NCI-H460 (cell line): ENCODE results near the gene ASRGL1. TPM values are rescaled to one million over a fixed set of nuclear protein-coding genes. Genes with fewer than 3 reads are reported as not detected.
"Not testable (repeated sequence)": the region's sequence is repeated elsewhere in the genome, so short reads cannot be mapped to it uniquely, and the experiment has no call there.

Experiments used
- DNase-seq: peaks from one replicate; pipeline ENCODE4 v3.0.0-alpha.2; 2016; ENCODE audit warnings: low read depth; ENCODE audit errors: extremely low read depth
- total RNA-seq: library from RNA; depleted of rRNA; stranded (reverse); fragments of >200 nt; shearing (Covaris generic); gene quantifications from 2 replicates; pipeline ENCODE4 v1.2.3, GENCODE V29; 2014

Gene ASRGL1
- total RNA-seq, 1 experiment from 2014 or later = 3.4 TPM

DNA sequence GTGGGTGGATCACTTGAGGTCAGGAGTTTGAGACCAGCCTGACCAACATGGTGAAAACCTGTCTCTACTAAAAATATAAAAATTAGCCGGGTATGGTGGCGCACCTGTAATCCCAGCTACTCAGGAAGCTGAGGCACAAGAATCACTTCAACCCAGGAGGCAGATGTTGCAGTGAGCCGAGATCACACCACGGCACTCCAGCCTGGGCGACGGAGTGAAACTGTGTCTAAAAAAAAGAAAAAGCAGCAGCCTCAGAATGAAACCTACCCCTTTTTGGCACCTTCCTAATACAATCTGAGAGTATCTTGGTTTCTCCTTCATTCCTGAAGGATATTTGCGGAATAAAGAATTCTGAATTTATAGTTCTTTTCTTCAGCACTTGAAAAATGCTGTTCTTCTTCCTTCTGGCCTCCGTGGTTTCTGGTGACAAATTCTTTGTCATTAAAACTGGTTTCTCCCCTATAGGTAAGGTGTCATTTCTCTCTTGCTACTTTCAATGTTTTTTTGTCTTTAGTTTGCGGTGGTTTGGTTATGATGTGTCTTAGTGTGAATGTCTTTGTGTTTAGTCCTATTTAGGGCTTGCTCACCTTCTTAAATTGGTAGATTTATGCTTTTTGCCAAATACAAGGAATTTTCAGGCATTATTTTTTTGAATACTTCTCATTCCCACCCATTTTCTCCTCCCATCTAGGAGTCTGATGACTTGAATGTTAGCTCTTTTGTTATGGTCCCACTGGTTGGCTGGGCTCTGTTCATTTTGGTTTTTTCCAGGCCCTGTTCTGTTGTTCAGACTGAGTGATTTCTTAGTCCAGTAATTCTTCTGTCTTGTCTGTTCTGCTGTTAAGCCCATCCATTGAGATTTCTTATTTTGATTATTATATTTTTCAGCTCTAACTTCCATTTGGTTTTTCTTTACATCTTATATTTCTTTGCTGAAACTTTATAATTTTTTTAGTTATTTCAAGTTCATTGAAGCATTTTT is 15.4 kb downstream of the ASRGL1 start:
- DNase-seq = no peak

- no peak for DNase-seq
Observed at GRCh38 chr11:62353841-62354240, 16.6 kb downstream of the ASRGL1 start.

DNA sequence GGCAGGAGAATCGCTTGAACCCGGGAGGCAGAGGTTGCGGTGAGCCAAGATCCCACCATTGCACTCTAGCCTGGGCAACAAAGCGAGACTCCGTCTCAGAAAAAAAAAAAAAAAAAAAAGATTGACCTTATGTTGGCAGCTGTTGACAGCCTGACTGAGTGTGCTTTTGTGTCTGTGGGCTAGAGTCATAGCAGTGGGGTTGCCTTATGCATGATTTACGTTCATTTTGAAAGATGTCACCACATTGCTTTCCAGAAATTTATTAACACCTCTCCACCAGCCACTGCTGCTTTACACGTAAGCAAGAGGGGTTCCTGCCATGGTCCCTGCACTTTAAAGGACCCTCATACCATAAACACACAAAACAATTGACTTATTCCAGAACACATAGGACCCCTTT is 21.0 kb downstream of the ASRGL1 start:
- DNase-seq = no peak

DNA sequence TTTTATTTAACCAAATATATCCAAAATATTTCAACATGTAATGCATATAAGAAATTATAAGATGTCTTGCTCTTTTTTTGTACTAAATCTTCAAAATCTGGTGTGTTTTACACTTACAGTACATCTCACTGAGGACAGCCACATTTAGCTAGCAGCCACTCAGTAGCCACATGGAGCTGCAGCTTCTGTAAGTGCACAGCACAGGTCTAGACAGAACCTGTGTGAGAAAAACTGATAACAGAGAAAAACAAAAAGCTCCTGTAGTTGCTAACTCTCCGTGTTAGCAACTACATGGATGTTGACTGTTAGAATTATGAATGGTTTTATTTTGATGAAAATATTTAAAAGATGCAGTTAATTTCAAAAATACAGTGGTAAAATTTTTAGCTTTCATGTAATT is 22.2 kb downstream of the ASRGL1 start:
- no peak for DNase-seq

DNA sequence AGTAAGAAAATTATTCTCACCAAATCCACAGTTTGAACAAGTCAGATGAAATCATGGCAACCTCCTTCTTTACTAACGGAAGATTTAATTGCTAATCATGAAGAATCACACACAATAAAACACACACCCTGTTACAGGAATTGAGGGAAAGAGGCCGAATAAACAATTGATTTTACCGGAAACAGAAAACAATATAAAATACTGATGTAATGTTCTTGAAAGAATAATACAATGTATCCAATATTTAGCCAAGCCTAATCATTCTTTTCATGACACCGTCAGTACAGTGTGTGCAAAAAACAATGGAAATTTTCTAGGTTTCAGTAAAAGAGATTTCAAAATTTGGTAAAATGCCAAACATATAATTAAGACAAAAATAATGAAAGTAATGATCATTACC is 23.4 kb downstream of the ASRGL1 start:
- DNase-seq = no peak

- DNase-seq = not testable (repeated sequence)
Observed at GRCh38 chr11:62368861-62369477, 31.7 kb downstream of the ASRGL1 start.

GRCh38 chr11:62370743-62371440 is 33.6 kb downstream of the ASRGL1 start:
- DNase-seq = no peak

DNA sequence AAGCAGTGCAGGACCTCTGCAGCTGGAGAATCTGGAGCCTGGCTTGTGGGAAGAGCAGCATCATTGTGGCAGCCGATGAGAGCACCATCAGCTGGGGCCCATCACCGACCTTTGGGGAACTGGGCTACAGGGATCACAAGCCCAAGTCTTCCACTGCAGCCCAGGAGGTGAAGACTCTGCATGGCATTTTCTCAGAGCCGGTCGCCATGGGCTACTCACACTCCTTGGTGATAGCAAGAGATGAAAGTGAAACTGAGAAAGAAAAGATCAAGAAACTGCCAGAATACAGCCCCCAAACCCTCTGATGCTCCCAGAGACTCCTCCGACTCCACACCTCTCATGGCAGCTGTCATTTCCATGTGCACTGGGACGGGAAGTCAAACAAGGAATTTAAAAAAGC is 35.6 kb downstream of the ASRGL1 start:
- DNase-seq = no peak

GRCh38 chr11:62373464-62374119 is 36.3 kb downstream of the ASRGL1 start:
- DNase-seq = no peak

DNA sequence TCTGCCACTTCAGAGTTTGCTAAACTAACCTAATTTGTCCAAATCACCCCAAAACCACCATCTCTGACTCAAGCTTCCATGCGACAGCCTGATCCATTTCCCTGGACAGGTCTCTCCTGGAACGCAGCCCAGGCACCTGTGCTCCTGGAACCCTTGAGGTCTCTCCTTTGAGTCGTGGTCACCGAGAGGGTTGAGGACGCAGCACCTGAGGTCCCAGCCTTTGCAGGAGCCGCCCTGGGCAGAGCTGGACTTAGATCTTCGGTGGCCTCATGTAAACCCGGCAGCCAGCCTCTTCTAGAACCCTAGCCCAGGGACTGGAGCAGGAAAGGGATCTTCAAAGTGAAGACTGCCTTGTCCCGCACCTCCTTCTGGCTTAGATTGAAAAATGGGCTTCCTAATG is 37.6 kb downstream of the ASRGL1 start:
- DNase-seq = no peak

DNA sequence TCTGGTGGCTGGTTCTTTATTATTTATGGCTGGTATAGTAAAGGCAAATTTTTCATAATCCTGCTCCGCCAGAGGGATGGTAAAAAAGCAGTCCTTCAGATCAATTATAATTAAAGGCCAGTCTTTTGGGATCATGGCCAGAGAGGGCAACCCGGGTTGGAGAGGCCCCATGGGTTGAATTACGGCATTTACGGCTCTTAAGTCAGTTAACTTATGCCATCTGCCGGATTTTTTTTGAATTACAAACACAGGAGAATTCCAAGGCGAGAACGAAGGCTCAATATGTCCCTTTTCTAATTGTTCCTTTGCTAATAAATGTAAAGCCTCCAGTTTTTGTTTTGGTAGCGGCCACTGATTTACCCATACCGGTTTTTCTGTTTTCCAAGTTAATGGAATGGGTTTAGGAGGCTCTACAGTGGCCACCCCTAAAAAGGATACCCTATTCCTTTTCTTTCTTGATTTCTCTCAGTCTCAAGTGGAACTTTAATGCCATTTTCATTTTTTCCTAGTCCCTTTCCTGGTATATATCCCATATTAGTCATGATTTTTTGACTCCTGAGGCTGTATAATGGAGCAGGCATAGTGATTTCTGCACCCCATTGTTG is 41.3 kb downstream of the ASRGL1 start:
- peak; percentile 42 for DNase-seq

DNA sequence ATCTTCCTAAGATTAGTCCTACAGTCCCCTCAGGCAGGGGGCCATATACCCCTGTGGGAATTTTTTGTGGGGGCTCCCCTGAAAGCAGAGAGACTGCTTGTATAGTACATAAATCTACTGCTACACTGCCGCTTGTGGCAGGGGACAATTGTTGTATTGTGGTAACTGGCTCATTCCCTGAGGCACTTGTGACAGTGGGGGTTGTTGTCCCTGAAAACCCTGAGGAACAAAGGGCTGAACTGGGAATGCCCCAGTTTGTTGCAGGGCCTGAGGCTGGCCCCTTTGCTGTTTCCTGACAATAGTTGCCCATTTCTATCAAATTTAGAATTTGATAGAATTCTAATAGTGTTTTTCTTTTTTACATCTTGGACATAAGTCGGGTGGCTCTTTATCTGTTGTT is 42.3 kb downstream of the ASRGL1 start:
- not testable (repeated sequence) for DNase-seq

DNA sequence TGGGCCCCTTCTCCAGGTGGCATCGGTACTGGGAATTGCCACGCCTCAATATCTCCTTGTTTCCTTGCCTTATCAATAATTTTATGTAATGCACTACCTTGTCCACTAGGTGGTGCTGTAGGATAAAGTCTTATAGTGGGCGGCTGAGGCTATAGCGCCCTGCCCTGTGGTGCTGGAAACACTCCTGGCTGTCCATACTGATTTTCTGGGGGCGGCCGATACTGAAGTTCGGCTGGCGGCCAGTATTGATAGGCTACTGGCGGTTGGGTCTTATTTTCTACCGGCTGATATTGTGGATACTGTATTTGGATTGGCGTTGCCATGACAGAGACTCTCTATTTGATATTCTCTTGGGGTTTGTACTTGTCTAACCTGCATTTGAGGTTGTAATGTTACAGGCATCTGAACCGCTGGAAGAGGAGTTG is 43.6 kb downstream of the ASRGL1 start:
- peak; percentile 72 for DNase-seq

- DNase-seq = no peak
Observed at GRCh38 chr11:62383822-62384221, 46.6 kb downstream of the ASRGL1 start.

DNA sequence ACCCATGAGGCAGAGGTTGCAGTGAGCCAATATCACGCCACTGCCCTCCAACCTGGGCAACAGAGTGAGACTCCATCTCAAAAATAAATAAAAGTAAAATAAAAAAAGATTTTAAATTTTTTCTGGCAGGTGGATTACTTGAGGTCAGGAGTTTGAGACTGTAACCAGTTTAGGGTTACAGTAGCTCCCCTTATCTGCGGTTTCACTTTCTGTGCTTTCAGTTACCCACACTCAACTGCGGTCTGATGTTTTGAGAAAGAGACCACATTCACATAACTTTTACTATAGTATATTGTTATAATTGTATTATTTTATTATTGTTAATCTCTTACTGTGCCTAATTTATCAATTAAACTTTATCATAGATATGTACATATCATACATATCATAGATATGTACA is 48.8 kb downstream of the ASRGL1 start:
- DNase-seq = not testable (repeated sequence)

GRCh38 chr11:62387381-62387780 is 50.1 kb downstream of the ASRGL1 start:
- no peak for DNase-seq

DNA sequence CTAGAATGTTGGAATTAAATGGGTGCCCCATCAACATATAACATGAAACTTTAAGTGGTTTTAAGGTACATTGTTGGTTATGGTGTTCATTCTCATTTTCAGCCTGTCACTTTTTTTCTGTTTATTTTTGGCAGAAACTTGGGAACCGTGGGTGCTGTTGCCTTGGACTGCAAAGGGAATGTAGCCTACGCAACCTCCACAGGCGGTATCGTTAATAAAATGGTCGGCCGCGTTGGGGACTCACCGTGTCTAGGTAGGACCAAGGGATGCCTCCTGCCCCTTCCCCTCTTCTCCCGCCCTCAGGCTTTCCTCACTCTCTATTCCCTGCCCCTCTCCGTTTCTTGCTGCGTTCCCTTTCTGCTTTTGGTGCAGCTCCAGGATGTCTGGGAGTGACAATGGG is 51.8 kb downstream of the ASRGL1 start:
- DNase-seq = no peak

GRCh38 chr11:62390237-62390636 is 53.0 kb downstream of the ASRGL1 start:
- no peak for DNase-seq

DNA sequence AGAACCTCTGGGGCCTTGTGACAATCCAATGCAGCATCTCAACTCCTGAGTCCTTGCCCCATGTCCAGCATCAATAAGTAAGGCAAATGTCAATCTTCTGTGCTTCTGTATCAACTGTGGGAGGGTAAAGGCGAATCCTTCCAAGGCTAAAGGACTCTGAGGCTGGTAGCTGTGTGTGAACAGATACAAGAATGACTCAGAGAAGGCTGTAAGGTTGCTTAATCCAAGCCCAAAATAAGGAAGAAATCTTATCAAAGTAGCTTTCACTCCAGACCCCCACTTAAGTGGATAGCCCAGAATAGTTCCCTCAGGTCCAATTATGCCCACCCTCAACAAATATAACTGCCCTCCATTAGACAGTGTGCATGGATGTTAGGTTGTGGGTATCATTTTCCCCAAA is 53.5 kb downstream of the ASRGL1 start:
- no peak for DNase-seq

- no peak for DNase-seq
Observed at GRCh38 chr11:62391642-62392425, 54.6 kb downstream of the ASRGL1 start.
